Right lobe of liver (tissue), 4 donors: ENCODE measurements around the gene RELN.

ENCODE experiments used
- POLR2A ChIP-seq: fragments of 450-650 bp; IDR thresholded peaks from one replicate; pipeline ENCODE4 v1.6.1; 2017; ENCODE audit warnings: antibody characterized with exemption, mild to moderate bottlenecking
- TF ChIP-seq, protein P1 (sequence below), 4 donors: fragments of 200-600 bp in 3 of 4; fragments of 450-650 bp in 1 of 4; IDR thresholded peaks; one replicate each; pipeline versions ENCODE4 v1.5.1 to v1.8.0; 2016 to 2022; ENCODE audit warnings: antibody characterized with exemption in 4 of 4, mild to moderate bottlenecking in 2 of 4
- donor health status: DM: no; HTN: no; CAD: no.
- donor health status: DM: no; HTN: no; CAD: no.
- donor health status: DM: no; HTN: yes; CAD: no.

DNA sequence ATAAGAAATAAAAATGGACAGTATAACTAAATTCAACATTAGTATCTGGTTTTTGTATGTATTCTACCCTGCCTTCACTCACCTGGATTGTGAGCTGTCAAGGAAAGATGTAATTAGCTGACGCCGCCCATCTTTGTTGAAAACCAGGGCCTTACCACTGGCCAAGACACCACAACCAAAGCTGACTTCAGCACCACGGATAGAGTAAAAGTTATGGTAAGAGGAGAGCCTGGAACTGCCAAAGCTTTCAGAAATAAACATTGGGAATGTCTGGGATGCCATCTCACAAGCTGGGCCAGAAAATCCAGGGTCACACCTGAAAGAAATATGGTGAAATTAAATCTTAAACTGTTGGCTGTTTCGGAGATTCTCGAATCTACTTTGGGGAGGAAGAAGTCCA, 353.3 kb downstream of the RELN start:
- TF ChIP-seq, protein P1, sequence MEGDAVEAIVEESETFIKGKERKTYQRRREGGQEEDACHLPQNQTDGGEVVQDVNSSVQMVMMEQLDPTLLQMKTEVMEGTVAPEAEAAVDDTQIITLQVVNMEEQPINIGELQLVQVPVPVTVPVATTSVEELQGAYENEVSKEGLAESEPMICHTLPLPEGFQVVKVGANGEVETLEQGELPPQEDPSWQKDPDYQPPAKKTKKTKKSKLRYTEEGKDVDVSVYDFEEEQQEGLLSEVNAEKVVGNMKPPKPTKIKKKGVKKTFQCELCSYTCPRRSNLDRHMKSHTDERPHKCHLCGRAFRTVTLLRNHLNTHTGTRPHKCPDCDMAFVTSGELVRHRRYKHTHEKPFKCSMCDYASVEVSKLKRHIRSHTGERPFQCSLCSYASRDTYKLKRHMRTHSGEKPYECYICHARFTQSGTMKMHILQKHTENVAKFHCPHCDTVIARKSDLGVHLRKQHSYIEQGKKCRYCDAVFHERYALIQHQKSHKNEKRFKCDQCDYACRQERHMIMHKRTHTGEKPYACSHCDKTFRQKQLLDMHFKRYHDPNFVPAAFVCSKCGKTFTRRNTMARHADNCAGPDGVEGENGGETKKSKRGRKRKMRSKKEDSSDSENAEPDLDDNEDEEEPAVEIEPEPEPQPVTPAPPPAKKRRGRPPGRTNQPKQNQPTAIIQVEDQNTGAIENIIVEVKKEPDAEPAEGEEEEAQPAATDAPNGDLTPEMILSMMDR (IDR thresholded peaks at IDR 0.05): no peak
- TF ChIP-seq POLR2A: no peak
